Nephron (organoid): Measurements from ENCODE around the gene MGAT4C.

ENCODE experiments used
- H3K27ac Mint-ChIP-seq, 3 experiments: 2 replicates each; pipeline ENCODE4 v1.8.0; 2020; ENCODE audit warnings: mixed read lengths in 3 of 3, mild to moderate bottlenecking in 2 of 3, moderate library complexity in 1 of 3
- H3K27me3 Mint-ChIP-seq: 2 replicates; pipeline ENCODE4 v1.8.0; 2021; ENCODE audit warnings: low read depth, mild to moderate bottlenecking, moderate library complexity, mixed read lengths
- H3K36me3 Mint-ChIP-seq: 2 replicates; pipeline ENCODE4 v1.8.0; 2020; ENCODE audit warnings: low read depth, mixed read lengths
- H3K4me1 Mint-ChIP-seq: 2 replicates; pipeline ENCODE4 v1.8.0; 2020; ENCODE audit warnings: mixed read lengths
- H3K4me3 Mint-ChIP-seq, 3 experiments: 2 replicates each; pipeline ENCODE4 v1.8.0; 2020; ENCODE audit warnings: mild to moderate bottlenecking in 3 of 3, mixed read lengths in 3 of 3, moderate library complexity in 2 of 3
- H3K9me3 Mint-ChIP-seq: 2 replicates; pipeline ENCODE4 v1.8.0; 2020; ENCODE audit warnings: mixed read lengths
- TF ChIP-seq, protein P1 (sequence below), 3 experiments: fragments of 200-600 bp; sonication (generic); IDR thresholded peaks; one replicate each; pipeline ENCODE4 v1.5.0; 2021; ENCODE audit warnings: antibody characterized with exemption in 3 of 3; ENCODE audit not compliant: unreplicated experiment in 3 of 3

Gene MGAT4C

GRCh38 chr12:85975716-85976115 lies 280.5 kb downstream of the MGAT4C start:
- Mint-ChIP-seq H3K27ac (no peak overlapping the region), H3K36me3 (no peaks in the 10 kb centered on the region), H3K4me1 (no peaks in the 10 kb centered on the region), H3K27me3 (no peaks in the 10 kb centered on the region), H3K9me3 (no peaks in the 10 kb centered on the region), H3K4me3 (no peak overlapping the region)
- TF ChIP-seq, protein P1, sequence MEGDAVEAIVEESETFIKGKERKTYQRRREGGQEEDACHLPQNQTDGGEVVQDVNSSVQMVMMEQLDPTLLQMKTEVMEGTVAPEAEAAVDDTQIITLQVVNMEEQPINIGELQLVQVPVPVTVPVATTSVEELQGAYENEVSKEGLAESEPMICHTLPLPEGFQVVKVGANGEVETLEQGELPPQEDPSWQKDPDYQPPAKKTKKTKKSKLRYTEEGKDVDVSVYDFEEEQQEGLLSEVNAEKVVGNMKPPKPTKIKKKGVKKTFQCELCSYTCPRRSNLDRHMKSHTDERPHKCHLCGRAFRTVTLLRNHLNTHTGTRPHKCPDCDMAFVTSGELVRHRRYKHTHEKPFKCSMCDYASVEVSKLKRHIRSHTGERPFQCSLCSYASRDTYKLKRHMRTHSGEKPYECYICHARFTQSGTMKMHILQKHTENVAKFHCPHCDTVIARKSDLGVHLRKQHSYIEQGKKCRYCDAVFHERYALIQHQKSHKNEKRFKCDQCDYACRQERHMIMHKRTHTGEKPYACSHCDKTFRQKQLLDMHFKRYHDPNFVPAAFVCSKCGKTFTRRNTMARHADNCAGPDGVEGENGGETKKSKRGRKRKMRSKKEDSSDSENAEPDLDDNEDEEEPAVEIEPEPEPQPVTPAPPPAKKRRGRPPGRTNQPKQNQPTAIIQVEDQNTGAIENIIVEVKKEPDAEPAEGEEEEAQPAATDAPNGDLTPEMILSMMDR (IDR thresholded peaks at IDR 0.05; ENCODE audit: unreplicated experiment in 3 of 3): no peak

- Mint-ChIP-seq H3K27me3 (no peaks in the 10 kb centered on the region), H3K9me3 (no peaks in the 10 kb centered on the region), H3K4me3 (no peak overlapping the region), H3K27ac (no peak overlapping the region), H3K4me1 (no peaks in the 10 kb centered on the region), H3K36me3 (no peaks in the 10 kb centered on the region)
- TF ChIP-seq, protein P1 (IDR thresholded peaks at IDR 0.05; ENCODE audit: unreplicated experiment in 3 of 3): no peak
These were observed 284.4 kb downstream of the MGAT4C start for GRCh38 chr12:85971800-85972199.

DNA sequence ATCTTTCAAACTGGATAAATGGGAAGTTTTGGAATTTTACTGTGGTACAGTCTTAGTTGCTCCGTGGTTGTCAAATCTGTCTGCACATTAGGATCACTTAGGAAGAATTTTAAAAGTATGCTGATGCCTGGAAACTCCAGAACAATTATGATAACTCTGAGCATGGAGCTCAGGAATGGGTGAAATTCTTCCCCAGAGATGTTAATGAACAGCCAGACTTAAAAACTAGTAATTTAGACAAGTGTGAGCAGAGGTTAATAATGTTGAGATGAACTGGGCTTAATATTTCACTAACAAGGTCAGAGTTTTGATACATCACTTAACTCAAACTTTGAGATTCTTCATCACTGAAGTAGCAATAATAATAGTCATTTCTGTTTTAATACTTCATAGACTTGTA lies 287.6 kb downstream of the MGAT4C start:
- H3K4me3 Mint-ChIP-seq: no peak overlapping the region
- no peaks in the 10 kb centered on the region for H3K36me3 Mint-ChIP-seq
- TF ChIP-seq, protein P1 (IDR thresholded peaks at IDR 0.05; ENCODE audit: unreplicated experiment in 3 of 3): no peak
- H3K27ac Mint-ChIP-seq: peak overlapping the region; percentile 51 to 79 (median 60)
- no peaks in the 10 kb centered on the region for H3K4me1 Mint-ChIP-seq
- H3K27me3 Mint-ChIP-seq: no peaks in the 10 kb centered on the region
- no peaks in the 10 kb centered on the region for H3K9me3 Mint-ChIP-seq

DNA sequence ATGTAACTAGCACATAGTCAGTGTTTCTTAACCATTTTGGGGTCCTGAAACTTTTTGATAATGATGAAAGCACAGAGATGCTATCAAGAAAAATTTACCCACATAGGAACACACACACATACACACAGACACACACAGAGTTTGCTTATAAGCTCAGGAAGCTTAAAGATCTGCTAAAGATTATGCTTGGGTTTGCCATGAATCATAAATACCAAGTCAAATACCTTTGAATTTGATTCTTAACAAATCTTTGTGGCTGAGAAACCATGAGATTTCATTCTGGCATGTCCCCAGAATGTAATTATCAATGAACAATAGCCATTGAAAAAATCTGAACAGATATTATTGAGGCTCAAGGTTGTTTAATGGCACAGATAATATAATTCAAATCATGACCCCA lies 292.9 kb downstream of the MGAT4C start:
- Mint-ChIP-seq H3K4me1 (no peaks in the 10 kb centered on the region), H3K27me3 (no peaks in the 10 kb centered on the region), H3K36me3 (no peaks in the 10 kb centered on the region), H3K27ac (no peak overlapping the region), H3K4me3 (no peak overlapping the region), H3K9me3 (no peaks in the 10 kb centered on the region)
- TF ChIP-seq, protein P1 (IDR thresholded peaks at IDR 0.05; ENCODE audit: unreplicated experiment in 3 of 3): no peak

GRCh38 chr12:85956081-85956480 lies 300.1 kb downstream of the MGAT4C start:
- Mint-ChIP-seq H3K36me3 (no peaks in the 10 kb centered on the region), H3K27me3 (no peaks in the 10 kb centered on the region)

DNA sequence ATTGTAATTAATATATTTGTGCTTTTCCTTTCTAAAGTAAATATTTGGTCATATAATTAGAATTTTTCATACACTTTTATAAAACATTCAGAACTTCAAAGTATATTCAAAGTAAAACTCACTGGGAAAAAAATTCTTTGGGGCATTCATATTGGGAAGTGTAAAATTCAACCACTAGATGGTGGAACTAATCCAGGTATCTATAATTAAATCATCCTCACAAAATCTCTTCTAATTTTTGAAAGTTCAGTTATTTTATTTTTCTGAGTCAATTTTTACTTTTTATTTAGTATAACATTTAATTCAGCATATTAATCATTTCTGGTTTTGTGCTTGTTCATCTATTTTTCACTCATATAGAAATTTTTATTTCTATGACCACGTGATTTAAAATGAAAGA lies 301.1 kb downstream of the MGAT4C start:
- H3K27ac Mint-ChIP-seq: no peak overlapping the region
- H3K4me1 Mint-ChIP-seq: no peaks in the 10 kb centered on the region
- no peak overlapping the region for H3K4me3 Mint-ChIP-seq
- H3K36me3 Mint-ChIP-seq: no peaks in the 10 kb centered on the region
- TF ChIP-seq, protein P1 (IDR thresholded peaks at IDR 0.05; ENCODE audit: unreplicated experiment in 3 of 3): peak; percentile 30 to 63 (median 37)
- no peaks in the 10 kb centered on the region for H3K27me3 Mint-ChIP-seq
- H3K9me3 Mint-ChIP-seq: no peaks in the 10 kb centered on the region

More at GRCh38 chr12:85956081-85956480, 300.1 kb downstream of the MGAT4C start:
- Mint-ChIP-seq H3K4me3 (no peak overlapping the region), H3K27ac (no peak overlapping the region), H3K9me3 (no peaks in the 10 kb centered on the region), H3K4me1 (no peaks in the 10 kb centered on the region)
- TF ChIP-seq, protein P1 (IDR thresholded peaks at IDR 0.05; ENCODE audit: unreplicated experiment in 3 of 3): no peak
